AG20443 (cell line): ENCODE data around the gene UBXN6.
A peak's percentile ranks its signal among the peaks of the same experiment; 100 is the strongest.

Experiments
- DNase-seq: peaks from one replicate; pipeline ENCODE4 v3.0.0; 2012; ENCODE audit warnings: low spot score, mixed read lengths

The UBXN6 gene

DNA sequence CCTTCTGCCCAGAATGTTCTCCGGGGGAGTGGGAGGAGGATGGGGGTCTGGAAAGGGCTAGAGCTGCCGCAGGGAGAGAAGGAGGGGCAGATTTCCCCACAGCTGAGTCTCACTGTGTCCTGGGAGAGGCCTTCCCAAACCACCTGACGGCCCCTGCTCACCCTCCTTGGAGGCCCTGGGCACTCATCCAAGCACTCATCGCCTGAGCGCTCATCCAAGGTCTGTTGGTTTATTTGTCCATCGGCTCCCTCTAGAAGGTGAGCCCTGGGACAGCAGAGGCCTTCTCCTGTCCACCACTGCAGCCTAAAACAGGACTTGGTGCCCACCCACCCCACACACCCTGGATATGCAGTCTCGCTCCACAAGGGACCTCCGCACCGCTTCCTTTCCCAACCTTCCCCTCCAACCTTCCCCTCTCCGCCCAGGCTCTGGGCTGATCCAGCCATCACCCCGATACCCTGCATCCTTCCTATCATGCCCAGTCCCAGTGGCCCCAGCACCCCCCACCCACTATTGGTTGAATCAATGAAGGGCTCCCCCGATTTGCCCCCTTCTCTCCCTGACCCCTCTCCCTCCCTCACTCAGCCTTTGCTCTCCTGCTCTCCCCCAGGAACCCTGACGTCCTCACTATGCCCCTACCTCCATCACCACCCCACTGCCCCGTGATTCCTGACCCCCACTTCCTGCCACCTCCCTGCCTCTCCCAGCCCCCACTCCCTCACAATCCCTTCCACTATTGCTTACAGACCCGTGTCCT is 1.7 kb downstream of the UBXN6 start:
- DNase-seq = peak; percentile 56

DNA sequence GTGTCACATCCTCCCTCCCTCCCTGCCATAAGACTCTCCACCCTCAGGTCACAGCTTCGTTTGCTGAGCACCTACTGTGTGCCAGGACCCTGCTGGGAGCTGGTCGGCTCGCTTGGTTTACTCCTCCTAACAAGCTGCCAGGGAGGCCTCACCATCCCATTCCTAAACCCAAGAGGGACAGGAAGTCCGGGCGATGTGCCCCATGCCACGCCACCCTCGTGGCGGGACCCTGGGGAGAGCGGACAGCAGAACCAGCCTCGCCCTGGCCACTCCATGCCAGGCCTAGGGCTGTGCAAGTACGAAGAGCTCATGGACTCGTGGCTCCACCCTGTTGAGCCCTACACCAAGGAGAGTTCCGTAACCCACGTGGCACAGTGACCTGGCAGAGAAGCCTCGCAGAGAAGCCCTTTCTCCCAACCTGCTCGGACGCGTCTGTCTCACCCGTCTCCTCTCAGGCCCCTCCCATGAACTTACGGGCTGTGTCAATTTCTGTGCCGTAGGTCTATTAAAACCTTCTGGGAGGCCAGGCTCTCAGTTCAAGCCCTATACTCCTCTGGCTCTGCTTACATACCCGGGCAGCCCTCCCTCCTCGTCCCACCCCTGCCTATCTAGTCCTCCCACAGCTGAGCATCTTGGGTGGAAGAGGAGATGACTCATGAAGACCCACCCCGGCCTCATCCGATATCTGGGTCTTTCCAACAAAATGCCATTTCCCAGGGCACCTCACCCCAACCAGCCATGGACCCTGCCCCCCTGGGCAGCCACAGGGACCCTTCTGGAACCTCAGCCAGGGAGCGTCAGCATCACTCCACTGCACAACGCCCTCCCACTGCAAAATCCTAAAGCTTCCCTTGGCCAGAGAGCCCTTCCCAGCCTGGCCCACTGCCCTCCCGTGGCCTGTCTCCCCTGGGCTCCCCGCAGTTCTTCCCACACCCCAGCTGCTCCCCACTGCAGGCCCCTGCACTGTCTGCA is 2.6 kb downstream of the UBXN6 start:
- DNase-seq = peak; percentile 75

DNA sequence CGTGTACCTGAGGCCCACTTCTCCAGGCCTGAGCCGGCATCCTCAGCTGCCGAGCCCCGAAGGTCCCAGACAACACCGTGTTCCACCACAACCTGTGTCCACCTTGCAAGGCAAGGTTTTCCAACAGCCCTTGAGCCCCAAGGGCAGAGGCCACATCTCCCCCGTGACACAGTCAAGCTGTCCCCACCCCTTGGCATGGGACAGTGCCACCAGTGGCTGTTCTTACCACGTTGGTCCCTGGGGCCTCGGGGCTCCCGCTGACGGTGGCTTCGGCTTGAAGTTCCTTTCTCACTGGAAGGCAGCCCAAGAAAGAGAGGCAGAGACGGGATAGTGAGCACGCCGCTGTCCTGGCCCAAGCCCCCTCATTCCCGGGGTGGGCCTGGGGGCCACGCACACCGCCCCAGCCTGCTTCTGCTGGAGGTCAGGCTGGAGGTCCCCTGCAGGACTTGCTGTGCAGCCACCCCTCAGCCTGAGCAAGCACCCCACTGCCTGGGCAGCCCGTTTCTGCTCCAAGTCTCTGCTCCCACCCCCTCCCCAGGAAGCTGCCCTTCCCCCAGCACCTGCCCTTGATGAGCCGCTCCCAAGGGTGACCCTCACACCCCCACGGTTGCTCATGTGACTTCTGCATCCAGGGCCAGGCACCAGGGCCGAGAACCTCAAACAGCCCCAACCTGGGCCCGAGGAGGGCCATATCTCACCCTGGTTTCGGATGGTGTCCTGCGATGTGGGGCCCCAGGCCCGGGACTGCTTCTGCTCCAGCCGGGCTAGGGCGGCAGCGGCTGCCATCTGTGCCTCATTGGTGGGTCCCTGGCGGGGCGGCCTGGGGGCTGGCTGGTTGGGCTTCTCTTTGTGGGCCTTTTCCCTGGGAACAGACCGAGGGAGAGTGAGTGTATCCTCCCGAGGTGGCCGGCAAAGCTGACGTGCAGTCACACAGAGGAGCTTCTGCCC is 4.1 kb downstream of the UBXN6 start:
- DNase-seq = no peak

DNA sequence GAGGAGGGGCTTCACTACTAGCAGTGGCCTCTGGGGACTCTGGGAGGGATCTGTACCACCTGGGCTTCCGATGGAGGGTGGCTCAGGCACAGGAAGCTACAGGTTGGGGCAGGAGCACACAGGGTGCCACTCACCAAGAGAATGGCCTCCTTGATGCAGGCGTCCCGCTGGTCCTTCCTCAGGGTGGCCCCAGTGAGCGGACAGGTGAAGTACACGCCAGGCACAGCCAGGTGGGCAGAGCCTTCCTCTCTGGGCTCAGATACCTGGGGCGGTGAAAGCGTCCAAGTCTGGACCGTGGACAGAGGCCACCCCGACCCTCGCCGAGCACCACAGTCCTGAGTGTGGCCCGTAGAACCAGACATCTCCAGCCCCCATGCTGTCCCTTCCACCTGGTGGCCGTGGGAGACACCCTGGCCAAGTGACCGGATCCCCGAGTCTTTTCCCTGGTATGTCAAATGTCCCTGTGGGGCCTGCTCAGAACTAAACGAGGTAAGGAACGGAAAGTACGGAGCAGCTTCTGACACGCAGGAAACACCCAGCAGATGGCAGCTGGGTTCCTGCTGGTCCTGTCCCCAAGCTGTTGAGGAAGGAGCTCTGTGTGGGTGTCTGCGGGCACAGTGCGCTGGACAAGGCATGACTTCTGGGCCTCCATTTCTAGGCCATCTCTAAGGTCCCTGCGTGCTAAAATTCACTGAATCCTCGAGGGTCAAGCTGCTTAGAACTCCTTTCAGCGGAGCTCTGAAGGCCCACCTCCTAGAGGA is 5.2 kb downstream of the UBXN6 start:
- DNase-seq = no peak

DNA sequence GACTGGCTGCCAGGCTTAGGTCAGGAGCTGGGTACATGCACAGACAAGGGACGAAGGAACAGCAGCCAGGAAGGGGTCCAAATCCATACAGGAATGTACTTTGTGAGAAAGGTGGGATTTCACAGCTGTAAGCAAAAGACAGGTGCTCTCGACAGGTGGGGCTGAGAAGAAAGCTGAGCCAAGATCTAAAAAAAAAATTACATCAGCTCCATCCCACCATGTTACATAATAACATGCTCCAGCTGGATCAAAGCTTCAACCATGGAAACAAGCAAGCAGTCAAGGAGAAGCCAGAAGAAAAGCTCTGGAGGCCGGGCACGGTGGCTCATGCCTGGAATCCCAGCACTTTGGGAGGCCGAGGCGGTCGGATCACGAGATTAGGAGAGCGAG is 8.0 kb downstream of the UBXN6 start:
- DNase-seq = no peak

DNA sequence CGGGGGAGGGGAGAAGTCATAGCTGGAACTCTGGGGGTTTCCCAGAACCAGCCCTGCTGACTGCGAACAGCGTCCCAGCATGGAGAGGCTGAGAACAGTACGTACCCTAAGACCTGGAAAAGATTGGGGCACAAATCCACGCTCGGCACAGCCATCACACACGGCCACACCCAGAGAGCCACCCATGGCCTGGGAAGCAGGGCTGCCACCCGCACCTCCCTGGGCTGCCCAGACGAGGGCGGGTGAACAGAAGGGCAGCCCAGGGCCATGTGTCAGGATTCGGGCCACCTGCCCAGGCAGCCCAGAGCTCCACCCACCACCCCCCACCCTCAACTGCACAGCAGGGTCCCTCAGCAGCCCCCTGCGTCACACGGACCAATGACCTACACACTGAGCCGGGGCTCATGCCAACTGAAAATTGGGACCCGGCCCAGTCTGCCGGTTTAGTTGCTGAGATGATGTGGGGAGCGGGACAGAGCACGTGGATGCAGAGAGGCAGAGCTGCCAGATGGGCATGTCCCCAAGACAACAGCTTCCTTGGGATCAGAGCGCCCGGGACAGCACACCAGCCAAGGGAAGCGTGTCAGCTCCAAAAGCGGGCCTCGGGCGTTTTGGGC is 8.5 kb downstream of the UBXN6 start:
- no peak for DNase-seq

DNA sequence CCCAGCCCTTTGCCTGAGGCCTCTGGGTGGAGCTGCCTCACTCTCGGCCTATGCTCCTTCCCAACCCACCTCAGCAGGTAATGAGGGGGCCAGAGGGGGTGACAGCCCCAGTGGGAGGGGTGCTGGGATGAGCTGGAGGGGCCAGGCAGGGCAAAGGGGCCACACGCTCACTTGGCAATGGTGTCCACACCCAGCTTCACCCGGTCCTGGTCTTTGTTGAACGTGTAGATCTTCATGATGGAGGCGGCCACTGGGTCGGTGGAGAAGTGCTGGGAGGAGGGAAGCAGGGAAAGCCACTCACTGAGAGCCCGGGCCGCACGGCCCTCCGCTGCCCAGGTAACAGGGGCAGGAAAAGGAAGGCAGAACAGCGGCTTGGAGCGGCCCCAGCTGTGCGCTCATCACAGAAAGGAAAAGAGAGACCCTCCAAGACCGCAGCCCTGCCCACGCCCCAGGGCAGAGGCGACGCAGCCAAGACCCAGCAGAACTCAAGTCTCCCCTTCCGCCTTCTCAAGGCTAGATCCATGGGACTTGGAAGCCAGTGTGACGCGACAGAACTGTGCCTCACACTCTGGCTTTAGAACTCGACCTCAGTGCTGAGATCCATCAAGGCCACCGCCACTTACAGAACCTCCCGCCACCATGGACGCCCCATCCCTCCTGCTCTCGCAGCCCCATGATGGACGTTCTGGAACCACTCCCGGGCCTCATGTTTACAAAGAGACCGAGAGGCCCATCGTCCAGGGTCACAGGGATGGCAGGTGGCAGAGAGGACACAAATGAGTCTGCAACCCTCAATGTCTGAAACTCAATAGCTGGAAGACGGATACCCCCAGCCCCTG is 9.2 kb downstream of the UBXN6 start:
- DNase-seq = no peak

DNA sequence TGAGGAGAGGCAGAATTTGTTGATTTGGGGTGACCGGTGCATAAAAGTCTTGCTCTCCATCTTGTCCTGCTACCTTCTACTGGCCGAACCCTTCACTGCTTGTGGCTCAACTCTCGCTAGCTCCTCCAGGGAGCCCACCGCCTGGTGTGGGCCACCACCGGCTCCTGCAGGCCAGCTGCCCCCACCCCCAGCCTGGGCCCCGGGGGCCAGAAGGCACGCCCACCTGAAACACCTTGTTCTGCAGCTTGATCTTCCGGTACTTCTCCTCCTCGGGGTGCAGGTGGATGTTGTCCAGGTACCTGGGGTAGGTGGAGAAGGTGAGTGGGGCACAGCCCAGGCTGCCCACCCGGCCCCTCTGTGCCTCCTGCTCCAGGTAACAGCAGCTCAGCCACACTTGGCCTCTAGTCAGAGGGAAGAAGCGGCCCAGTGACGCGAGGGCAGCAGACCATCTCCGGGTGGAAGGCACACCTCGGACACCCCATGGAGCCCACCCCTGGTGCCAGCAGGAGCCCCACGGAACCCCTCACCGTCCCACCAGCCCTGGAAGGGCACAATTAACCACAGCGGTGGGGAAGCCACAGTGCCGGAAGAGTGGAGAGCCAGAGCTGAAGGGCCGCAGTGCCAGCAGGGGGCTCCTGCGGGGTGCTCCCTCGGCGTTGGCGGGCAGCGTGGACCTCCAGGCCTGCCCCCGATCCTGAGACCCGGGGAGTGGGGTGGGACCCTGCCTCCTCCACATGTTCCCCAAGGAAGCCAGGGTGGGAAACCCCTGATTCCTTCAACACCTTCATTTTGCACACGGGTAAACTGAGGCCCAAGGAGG is 10.1 kb downstream of the UBXN6 start:
- no peak for DNase-seq

DNA sequence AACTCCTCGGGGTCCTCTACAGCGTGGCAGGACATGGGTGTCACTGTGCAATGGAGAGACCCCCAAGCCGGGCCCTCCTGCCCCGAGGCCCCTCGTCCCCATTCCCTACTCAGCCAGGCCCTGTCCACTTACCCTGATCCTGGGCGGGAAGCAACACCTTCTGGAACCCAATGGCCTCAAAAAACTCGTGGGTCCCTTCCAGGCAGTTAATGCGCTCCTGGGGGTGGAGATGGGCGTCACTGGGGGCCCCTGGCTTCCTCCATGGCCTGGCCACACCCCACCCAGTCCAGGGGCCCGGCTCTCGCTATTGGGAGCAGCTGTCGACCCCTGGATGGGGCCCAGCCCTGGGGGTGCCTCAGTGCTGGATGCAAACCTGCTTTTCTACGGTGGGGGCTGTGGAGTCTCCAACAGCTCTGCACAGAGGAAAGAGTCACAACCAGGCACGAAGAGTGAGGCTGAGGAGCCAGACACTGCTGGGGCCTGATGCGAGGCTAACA is 10.8 kb downstream of the UBXN6 start:
- no peak for DNase-seq

DNA sequence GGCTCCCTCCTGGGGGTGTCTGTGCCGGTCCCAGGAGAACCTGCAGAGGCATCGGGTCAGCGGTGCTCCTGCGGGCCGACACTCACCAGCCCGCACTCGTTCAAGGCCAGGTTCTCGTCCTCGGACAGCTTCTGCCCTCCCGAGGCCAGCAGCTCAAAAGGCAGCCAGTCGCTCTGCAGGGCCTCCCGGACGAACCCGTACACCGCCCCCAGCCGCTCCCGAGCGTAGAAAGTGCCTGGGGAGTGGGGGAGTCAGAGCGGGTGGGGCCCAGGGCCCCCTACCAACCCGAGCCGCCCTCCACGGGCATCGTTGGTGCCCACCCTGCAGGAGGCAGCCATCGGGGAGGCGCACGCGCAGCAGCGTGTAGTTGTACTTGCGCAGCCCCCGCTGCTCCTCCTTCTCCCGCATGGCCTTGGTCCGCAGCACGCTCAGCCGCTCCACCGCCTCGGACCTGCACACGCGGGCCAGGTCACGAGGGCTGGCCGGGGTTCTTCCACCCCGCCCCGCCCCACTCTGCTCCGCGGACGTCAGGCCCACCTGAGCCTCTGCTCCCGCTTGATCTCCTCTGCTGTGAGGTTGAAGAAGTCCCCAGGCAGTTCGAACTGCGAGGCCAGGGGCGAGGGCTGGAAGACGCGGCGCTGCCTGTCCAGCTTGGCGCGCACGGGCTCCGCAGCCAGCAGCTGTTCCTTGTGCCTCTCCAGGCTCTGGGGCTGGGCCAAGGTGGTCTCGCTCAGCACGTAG is 11.5 kb downstream of the UBXN6 start:
- no peak for DNase-seq

DNA sequence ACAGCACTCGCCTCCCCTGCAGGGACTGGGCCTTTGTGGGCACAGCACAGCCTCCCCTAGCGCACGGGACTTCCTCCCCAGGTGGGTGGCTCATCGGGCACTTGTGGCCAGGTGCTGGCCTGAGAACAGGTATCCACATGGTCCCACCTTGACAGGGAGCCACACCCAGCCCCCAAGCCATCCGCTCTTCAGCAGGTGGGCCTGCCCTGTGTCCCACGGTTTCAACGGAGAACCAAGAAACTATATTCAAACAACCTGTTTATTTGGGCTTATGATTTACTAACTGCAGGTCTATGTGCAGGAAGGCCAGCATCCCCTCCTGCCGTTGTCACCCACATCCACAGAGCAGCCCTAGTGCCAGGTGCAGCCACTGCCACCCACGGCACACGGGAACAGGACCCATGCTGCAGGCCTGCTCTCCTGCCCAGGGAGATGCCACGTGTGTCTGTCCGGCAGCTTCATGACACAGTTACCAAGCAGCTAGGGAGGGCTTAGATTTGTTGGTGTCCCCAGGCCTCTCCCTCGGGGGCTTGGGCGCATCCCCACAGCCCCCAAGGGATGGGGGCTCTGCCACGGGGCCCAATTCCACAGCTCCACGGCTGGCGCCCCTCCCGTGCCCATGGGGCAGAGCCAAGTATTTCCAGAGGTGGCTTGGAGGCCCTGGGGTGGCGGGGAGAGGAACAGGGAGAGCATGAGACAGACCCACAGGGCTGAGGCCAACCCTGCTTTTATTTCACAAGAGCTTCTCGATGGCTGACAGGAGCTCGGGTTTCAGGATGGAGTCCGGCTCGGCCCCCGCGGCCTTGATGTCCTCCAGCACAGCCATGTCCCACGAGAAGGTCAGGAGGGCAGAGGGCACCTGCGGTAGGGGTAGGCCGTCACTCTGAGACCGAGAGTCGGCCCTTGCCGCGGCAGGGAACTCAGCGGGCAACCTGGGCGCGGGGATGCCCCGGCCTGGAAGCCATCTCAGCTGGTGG is 12.5 kb downstream of the UBXN6 start:
- no peak for DNase-seq

DNA sequence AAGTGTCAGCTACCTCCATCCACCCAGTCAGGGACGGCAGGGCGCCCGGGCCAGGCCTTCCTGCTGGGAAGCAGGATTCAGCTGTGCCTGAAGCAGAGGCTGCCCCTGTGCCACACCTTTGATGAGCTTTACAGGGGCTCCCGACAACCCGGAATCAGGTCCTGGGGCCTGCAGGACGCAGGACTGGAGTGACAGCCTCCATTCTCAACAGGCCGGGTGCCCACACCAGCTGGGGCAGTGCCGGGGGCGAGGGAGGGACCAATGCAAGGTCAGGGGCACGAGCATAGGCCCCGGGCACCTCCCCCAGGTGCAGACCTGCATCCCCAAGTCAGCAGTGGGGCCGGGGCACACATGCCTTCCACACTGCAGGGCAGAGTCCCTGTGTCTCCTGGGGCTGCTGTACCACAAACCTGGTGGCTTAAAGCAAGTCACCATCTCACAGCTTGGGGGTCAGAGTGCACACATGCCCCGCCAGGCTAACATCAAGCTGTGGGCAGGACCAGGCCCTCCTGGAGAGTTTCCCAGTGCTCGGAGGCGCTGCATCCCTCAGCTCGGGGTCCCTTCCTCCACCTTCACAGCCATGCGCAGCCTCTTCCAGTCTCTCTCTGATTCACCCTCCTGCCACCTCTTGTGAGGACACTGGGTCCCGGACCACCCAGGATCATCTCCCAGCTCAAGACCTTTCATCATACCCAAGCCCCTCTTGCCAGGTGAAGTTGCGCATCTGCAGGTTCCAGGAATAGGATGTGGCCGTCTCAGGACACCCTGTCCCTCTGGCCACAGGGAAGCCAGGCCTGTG is 13.4 kb downstream of the UBXN6 start:
- no peak for DNase-seq

DNA sequence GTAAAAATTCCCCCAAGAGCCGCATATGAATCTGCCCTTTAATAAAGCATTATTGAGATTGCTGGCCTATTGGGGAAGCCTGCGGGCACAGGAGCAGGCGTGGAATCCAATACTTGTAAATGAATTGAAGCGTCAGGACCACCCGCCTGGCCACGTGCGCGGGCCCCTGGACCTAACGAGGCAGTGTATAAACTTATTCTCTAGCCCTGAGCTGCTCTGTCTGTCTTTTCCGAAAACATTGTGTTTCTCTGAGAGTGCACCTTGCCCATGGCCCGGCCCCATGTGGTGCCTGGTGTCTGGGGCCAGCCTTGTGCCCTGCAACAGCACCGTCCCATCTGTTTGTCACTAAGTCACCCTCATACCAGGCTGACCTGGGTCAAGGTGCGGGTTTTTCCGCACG is 14.4 kb downstream of the UBXN6 start:
- no peak for DNase-seq

DNA sequence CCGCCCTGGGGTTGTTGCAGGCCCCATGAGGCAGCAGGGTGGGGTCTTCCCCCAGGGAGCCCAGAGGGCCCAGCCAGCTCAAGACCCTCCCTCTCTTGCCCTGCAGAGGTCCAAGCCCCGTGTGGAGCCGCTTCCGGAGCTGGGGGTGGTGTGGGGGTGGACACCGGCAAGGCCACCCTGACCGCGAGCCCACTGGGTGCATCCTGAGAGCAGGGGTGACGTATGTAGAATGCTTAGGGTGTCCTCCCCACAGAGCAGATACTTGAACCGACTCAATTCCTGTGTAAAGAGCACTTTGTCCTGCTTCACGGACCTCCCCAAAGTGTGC is 14.8 kb downstream of the UBXN6 start:
- DNase-seq = no peak

DNA sequence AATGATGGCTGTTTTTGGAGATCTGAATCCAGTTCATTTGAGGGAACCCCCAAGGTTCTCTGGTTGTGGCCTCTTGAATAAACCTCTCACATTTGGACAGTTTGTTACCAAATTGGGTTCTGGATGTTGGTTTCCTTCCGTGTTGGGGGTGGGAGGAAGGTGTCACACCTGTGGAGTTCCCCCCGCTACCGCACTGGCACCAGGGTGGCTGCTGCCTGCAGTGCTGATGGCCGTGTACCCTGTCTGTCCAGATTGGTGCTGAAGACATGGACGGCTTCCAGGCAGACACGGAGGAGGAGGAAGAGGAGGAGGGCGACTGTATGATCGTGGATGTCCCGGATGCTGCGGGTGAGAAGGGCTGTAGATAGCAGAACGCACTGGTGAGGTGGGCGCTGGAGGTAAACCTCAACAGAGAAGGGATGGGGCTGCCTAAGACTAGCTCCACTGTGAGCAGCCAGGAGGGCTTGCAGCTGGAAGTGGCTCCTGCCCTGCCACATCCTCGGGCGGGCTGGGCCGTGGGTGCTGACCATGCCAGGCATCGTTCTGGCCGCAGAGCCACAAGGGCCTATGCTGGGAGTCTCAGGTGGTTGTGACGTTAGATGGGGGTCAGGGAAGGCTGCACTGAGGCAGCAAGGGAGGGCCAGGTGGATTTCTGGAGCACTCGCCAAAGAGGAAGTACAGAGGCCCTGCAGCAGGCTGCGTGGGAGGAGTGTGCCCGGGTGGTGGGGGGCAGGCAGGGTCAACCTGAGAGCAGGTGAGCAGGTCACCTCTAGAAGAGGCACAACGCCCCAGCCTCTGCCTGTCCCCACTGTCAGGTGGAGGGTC is 15.4 kb downstream of the UBXN6 start:
- no peak for DNase-seq
